Dermis blood vessel endothelial cell (primary cell): ENCODE data around the gene C1QTNF8. TPM values are rescaled to one million over a fixed set of nuclear protein-coding genes. Genes with fewer than 3 reads are reported as not detected.

Experiments used
- DNase-seq: peaks from one replicate; pipeline ENCODE4 v3.0.0; 2010
- total RNA-seq: library from RNA; depleted of rRNA; stranded (reverse); fragments of >200 nt; gene quantifications from 2 replicates; pipeline ENCODE4 v1.2.3, GENCODE V29; 2014

Gene C1QTNF8
- total RNA-seq, 1 donor from 2014 or later, result not detected

DNA sequence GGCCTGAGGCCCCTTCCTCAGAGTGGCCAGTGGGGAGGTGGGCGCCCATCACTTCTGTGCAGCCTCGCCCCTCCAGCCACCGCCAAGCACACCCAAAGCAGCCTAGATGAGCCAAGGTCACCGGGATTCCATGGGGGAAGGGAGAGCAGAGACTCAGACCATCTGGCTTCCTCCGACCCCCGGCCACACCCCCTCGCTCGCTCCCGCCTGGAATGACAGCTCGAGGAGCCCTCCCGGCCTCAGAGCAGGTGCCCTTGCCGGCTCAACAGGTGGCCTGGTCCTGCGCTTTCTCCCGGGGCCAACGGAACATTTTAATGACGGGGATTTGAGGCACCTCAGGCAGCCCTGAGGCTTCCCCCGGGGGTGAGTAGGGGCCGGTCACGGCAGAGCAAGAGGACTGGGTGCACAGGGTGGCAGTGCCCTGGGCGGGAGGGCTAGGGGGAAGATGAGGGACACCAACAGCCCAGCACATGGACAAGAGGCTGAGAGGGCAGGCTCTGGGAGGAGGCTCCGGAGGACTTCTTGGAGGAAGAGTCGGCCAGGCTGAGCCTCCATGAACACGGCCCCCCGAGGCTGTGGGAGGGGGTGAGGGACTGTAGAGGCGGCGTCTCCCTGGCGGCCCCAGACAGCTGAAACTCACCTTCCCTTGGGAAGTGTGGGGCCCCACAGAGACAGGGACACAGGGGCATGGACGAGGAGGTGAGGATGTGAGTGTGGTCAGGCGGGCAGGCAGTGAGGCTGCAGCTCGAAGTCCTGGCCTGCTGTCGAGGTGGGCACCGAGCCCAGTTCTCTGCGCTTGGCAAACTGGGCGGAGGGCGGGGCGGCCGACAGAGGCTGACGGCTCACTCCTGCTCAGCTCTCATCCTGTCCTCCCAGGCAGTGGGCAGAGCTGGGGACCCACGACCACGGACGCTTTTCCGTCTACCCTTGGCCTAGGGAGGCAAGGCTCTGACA, 12.5 kb upstream of the C1QTNF8 start:
- DNase-seq, result no peak

GRCh38 chr16:1107731-1108130, 11.7 kb upstream of the C1QTNF8 start:
- no peak for DNase-seq

DNA sequence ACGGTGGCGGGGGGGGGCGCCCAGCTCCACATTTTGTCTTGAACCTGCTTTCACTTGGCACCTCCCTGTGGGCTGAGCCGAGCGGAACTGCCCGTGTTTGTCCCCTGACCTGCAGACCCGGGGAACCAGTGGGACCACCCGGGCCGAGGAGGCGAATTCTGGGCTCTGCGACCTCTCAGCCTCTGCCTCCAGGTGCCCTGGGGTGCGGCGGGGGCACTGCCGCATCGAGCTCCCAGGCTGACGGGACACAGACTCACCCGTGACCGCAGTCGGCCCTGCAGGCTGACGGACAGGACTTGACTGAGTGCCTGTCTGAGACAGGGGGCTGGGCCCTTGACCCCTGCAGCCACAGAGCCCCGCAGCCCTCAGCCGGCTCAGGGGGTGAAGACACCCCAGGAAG, 11.1 kb upstream of the C1QTNF8 start:
- no peak for DNase-seq

DNA sequence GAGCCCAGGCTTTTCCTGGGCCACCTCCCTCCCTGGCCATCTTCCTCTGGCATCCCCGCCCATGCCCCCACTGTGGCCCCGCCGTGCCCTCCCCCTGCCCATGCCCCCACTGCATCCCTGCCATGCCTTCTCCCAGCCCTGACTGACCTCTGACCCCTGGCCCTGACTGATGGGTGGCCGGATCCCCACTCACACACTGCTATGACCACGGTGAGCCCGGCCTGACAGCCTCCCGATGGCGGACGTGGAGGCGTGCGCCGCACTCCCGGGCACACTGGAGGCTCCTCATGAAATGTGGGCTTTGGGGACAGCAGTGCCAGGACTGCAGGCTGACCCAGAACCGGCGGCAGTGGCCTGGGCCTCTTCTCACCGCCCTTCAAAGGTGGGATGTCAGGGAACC, 10.6 kb upstream of the C1QTNF8 start:
- no peak for DNase-seq

- peak; percentile 78 for DNase-seq
Observed at GRCh38 chr16:1105888-1106620, 10.0 kb upstream of the C1QTNF8 start.

DNA sequence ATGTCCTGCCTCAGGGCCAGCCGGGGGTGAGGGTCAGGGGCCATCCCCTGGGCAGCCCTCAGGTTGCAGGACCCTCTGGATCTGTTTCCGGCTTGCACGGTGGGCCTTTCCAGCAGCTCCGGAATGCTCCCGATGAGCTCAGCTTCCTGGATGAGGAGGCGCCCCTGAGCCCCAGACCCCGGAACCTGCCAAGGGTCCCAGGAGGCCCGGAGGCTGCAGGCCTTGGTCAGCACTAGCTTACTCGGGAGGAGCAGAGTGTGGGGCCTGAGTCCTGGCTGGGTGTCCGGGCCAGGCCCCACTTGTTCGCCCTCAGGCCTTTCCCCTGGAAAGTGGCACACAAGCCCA, 7.6 kb upstream of the C1QTNF8 start:
- no peak for DNase-seq

GRCh38 chr16:1102921-1103635, 7.0 kb upstream of the C1QTNF8 start:
- peak; percentile 48 for DNase-seq

- DNase-seq, result no peak
Observed at GRCh38 chr16:1102333-1102700, 6.3 kb upstream of the C1QTNF8 start.

DNA sequence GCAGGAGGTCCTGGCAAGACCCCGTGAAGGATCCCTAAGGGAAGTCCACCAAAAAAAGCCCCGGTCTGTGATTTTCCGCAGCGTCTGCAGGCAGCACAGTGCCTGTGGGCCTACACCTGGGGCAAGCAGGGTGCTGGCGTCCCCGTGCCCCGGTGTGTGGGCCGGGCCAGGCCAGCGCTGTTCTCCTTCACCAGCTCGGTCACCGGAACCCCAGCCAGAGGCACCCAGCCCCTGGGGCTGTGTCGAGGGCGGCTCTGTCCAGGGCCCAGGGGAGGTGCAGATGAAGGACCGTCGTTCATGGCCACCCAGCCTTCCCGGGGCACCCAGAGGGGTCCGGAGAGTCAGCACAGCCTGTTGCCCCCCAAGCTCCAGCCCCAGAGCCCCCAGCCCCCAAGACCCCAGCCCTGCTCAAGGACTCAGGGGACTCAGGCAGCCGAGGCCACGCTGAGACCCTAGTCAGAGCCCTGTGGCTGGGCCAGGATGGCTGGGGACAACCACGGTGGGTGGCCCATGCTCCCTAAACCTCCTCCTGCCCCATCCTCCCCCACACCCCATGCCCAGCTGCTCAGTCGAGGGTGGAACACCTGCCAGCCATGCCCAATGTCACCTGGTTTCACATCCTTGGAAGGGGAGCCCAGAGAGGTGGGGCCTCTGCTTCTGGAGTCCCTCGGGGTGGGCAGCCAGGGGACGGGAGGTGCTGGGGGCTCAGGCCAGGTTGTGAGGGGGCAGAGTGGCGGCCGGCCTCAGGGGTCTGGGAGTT, 5.7 kb upstream of the C1QTNF8 start:
- DNase-seq, result no peak

DNA sequence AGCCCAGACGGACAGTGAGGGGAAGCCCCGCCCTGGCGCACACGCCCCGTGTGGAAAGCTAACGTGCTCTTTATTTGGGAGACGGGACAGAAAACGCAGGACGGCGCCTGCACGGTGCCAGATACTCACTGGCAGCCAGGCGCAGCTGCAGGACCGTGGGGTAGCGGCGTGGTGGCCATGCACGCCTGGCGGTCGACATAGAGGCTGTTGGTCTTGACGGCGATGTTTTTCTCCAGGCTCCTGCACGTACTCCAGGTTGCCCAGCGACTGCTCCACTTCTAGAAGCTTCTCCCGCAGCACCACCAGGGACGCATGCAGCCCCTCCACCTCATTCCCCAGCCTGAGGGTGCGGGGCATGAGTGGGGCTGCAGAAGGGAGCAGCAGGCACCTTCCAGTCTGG, 5.1 kb upstream of the C1QTNF8 start:
- no peak for DNase-seq

- no peak for DNase-seq
Observed at GRCh38 chr16:1100084-1100800, 4.2 kb upstream of the C1QTNF8 start.

DNA sequence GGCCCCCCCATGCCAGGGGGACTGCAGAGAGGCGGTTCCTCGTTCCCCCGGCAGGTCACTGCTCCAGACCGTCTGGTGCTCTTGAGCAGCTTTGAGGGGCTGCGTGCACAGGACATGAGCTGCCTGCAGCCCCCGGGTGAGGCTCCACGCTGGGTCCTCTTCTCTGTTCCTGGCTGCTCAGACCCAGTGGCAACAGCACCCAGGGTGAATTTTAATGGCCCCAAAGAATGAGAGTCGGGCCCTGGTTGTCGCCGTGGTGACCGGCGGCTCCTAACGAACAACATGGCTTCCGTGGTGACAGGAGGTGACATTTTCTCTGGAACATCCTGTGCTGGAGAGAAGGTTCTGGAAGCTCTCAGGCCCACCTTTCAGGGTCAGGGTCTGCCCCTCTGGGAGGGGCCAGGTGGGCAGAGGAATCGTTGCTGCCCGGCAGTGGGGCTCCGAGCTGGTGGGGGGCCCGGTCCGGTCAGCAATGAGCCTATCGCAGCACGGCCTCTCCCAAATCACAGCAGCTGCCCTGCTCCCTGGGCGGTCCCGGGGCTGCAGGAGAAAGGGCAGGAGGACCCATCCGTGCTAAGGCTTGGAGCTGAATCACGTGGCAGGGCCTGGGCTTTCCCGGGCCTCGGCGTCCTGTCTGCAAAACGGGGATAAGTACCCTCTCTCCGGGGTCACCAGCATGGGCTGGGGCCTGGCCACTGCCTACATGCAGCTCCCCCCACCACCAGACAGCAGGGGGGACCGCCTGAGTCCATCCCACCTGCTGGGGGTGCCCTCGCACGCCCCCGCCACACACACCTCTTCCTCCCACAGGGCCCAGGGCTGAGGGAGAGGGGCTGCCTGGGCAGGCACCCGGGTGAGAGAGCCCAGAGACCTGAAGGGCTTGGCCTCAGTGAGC, 3.4 kb upstream of the C1QTNF8 start:
- DNase-seq, result no peak

DNA sequence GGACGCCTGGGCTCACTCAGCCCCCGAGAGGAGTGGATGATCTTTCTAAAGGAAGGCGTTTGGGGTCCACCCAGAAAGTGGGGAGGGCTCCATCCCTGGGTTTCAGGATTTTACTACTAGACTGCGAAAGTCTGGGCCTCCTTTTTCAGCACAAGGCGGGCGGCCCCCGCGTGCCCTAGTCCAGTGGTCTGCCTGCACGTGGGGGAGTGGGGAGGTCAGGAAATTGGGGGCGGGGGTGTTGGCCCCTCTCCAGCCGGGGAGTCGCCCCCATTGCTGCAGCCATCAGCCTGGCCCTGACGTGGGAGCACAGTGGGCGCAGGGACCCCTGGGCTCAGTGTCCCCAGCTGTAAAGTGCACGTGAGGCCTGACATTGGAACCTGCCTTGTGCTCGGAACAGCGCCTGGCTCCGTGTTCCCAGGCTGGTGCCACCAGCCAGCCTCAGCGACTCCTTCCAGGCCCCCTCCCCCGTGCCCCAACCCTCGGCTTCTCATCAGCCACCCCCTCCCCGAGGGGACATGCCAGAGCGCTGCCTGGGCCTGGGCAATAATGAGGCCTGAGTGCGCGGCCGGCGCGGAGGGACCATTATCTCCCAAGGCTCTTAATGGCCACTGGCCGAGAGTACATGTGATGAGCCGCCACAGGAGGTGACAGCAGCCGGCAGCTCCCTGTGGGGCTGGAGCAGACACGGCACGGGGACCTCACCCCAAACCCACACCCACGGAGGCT, 2.4 kb upstream of the C1QTNF8 start:
- no peak for DNase-seq

GRCh38 chr16:1097800-1098199, 1.8 kb upstream of the C1QTNF8 start:
- no peak for DNase-seq

- no peak for DNase-seq
Observed at GRCh38 chr16:1097156-1097555, 1.1 kb upstream of the C1QTNF8 start.

DNA sequence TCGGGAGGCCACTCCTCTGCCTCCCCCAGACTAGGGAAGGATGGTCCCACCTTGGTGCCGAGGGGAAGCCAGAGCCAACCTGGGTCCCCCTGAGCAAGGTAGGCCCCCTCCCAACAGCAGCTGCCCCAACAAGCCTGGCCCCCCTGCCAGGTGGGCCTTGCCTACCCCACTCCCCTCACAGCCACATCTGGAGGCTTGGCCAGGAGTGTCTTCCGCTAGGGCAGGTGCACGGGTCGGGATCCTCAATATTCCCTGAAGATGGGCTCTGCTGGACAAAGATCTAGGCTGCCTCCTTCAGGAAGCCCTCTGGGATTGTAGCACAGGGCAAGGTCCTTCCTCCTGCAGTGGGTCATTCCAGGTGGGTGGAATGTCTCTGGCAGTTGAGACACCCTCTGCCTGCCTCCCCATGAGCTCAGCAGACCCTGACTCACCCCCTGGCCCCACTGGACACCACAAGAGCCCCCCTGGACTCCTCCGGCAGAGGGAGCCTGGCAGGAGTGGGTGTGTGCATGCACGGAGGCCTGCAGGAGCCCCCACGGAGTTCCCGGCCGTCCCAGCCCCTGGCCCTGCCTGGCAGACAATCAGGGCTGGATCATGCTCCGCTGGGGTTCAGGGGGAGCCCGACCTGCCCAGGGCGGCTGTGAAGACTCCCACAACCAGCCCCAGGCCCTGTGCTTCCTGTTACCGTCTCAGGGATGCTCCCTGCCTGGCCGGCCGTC, 435 bp downstream of the C1QTNF8 start:
- no peak for DNase-seq

GRCh38 chr16:1094601-1095449, 1.2 kb downstream of the C1QTNF8 start:
- DNase-seq, result no peak

GRCh38 chr16:1094124-1094479, 1.9 kb downstream of the C1QTNF8 start:
- DNase-seq, result no peak
